UCSD-AML1 (cell line): ENCODE measurements around the gene RNF32.
"Not testable (repeated sequence)": the region's sequence is repeated elsewhere in the genome, so short reads cannot be mapped to it uniquely, and the experiment has no call there.

Experiments used
- DNase-seq: peaks from one replicate; lab custom pipeline; 2025; ENCODE audit not compliant: unreplicated experiment; lab: John Stamatoyannopoulos, UW

RNF32 gene

GRCh38 chr7:156639426-156640256, 933 bp upstream of the RNF32 start:
- no peak for DNase-seq

- DNase-seq = no peak
Observed at GRCh38 chr7:156640949-156641485, 443 bp downstream of the RNF32 start.

- no peak for DNase-seq
Observed at GRCh38 chr7:156642306-156643045, 1.9 kb downstream of the RNF32 start.

GRCh38 chr7:156647330-156647729, 6.8 kb downstream of the RNF32 start:
- DNase-seq = not testable (repeated sequence)

- no peak for DNase-seq
Observed at GRCh38 chr7:156650042-156650441, 9.5 kb downstream of the RNF32 start.

- no peak for DNase-seq
Observed at GRCh38 chr7:156651474-156651873, 10.9 kb downstream of the RNF32 start.

GRCh38 chr7:156652886-156653568, 12.5 kb downstream of the RNF32 start:
- DNase-seq = no peak

GRCh38 chr7:156654511-156655234, 14.1 kb downstream of the RNF32 start:
- no peak for DNase-seq

GRCh38 chr7:156655251-156655650, 14.7 kb downstream of the RNF32 start:
- DNase-seq = no peak

GRCh38 chr7:156655983-156656382, 15.4 kb downstream of the RNF32 start:
- no peak for DNase-seq

GRCh38 chr7:156656598-156656997, 16.0 kb downstream of the RNF32 start:
- DNase-seq = no peak

- no peak for DNase-seq
Observed at GRCh38 chr7:156657681-156658080, 17.1 kb downstream of the RNF32 start.

- DNase-seq = no peak
Observed at GRCh38 chr7:156659203-156659602, 18.6 kb downstream of the RNF32 start.

GRCh38 chr7:156659961-156660360, 19.4 kb downstream of the RNF32 start:
- no peak for DNase-seq

GRCh38 chr7:156661637-156662036, 21.1 kb downstream of the RNF32 start:
- DNase-seq = no peak

- DNase-seq = no peak
Observed at GRCh38 chr7:156662277-156662676, 21.7 kb downstream of the RNF32 start.

GRCh38 chr7:156665101-156665500, 24.5 kb downstream of the RNF32 start:
- no peak for DNase-seq

- DNase-seq = no peak
Observed at GRCh38 chr7:156666368-156667109, 26.0 kb downstream of the RNF32 start.

GRCh38 chr7:156667110-156667426, 26.5 kb downstream of the RNF32 start:
- no peak for DNase-seq

GRCh38 chr7:156668130-156668741, 27.7 kb downstream of the RNF32 start:
- no peak for DNase-seq
